BJ (cell line): ENCODE data around the gene TFDP2. TPM values are rescaled to one million over a fixed set of nuclear protein-coding genes. Genes with fewer than 3 reads are reported as not detected.

Experiments used
- CTCF ChIA-PET: fragments of 350-600 bp; formaldehyde crosslinking; extraction: SDS; loops from one replicate; lab custom pipeline; 2021; ENCODE audit warnings: antibody characterized with exemption, inconsistent platforms; lab: Yijun Ruan, JAX
- POLR2A ChIA-PET: fragments of 300-600 bp; sonication (Branson Sonifier 250); formaldehyde crosslinking; extraction: SDS; loops from one replicate; lab custom pipeline; 2021; ENCODE audit warnings: antibody characterized with exemption; lab: Charles Lee
- DNase-seq: peaks from one replicate; pipeline ENCODE4 v3.0.0-alpha.2; 2011; ENCODE audit warnings: low read depth
- H3K27me3 ChIP-seq: 2 replicates; pipeline ENCODE4 v1.6.0; 2011; ENCODE audit warnings: low read length; ENCODE audit not compliant: control insufficient read depth, insufficient read depth
- H3K36me3 ChIP-seq: 2 replicates; pipeline ENCODE4 v1.5.1; 2011; ENCODE audit warnings: low read length; ENCODE audit not compliant: control insufficient read depth, insufficient read depth
- H3K4me3 ChIP-seq: 2 replicates; pipeline ENCODE4 v1.5.1; 2011; ENCODE audit warnings: low read depth, mild to moderate bottlenecking, control low read depth, low read length
- polyA plus RNA-seq: library from polyadenylated mRNA; depleted of rRNA; stranded (reverse); fragments of >200 nt; gene quantifications from 2 replicates; pipeline ENCODE4 v1.2.3, GENCODE V29; 2011
- TF ChIP-seq, protein P1 (sequence below): IDR thresholded peaks from 2 replicates; pipeline ENCODE4 v1.5.1; 2011; ENCODE audit warnings: low read depth, mild to moderate bottlenecking, control low read depth, inconsistent platforms, low read length, moderate library complexity; ENCODE audit not compliant: insufficient read depth

TFDP2 gene
- polyA plus RNA-seq, 1 experiment = 10.9 TPM

DNA sequence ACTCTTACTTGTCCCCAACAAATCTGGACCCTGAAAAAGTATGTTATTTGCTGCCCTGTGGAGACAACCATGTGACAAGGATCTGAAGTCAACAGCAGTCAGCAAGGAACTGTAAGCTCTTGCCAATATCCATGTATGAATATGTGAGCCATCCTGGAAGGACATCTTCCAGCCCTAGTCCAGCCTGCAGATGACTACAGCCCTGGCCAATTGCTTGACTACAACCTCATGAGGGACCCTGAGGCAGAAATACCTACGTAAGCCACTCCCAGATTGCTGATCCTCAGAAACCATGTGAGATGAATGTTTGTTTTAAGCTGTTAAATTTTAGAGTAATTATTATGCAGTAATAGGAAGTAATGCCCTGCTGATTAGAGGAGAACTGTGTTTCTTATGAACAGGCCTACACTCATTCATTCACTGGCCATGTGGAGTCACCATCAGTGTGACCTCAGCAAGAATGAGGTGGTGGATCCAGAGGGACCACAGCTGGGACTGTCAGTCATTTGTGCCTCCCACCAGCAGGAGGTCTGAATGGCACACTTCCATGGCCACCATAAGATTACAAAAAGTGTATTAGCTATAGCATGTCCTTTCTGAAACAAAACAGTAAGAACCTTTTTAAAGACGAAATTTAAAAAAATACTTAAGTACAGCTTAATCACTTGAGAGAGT is 92.6 kb downstream of the TFDP2 start:
- ChIA-PET POLR2A (no interaction called here), CTCF (no interaction called here)
- H3K4me3 ChIP-seq = no peak overlapping the region
- H3K27me3 ChIP-seq = no peaks in the 10 kb centered on the region
- TF ChIP-seq, protein P1, sequence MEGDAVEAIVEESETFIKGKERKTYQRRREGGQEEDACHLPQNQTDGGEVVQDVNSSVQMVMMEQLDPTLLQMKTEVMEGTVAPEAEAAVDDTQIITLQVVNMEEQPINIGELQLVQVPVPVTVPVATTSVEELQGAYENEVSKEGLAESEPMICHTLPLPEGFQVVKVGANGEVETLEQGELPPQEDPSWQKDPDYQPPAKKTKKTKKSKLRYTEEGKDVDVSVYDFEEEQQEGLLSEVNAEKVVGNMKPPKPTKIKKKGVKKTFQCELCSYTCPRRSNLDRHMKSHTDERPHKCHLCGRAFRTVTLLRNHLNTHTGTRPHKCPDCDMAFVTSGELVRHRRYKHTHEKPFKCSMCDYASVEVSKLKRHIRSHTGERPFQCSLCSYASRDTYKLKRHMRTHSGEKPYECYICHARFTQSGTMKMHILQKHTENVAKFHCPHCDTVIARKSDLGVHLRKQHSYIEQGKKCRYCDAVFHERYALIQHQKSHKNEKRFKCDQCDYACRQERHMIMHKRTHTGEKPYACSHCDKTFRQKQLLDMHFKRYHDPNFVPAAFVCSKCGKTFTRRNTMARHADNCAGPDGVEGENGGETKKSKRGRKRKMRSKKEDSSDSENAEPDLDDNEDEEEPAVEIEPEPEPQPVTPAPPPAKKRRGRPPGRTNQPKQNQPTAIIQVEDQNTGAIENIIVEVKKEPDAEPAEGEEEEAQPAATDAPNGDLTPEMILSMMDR = no peak
- DNase-seq = no peak
- no peaks in the 10 kb centered on the region for H3K36me3 ChIP-seq

DNA sequence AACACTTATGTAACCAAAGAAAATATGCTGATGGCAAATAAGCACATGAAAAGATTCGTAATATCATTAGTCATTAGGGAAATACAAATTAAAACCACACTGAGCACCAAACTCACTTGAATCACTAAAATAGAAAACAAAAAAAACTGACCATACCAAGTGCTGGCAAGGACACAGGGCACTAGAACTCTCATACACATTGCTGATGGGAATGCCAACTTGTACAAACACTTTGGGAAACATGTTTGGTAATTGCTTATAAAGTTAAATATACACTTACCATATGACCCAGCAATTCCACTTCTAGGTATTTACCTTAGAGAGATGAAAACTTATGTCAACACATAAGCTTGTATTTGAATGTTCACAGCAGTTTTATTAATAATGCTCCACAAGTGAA is 95.5 kb downstream of the TFDP2 start:
- H3K4me3 ChIP-seq = no peak overlapping the region
- H3K27me3 ChIP-seq = no peaks in the 10 kb centered on the region
- POLR2A ChIA-PET = no interaction called here
- CTCF ChIA-PET = no interaction called here
- no peaks in the 10 kb centered on the region for H3K36me3 ChIP-seq
- TF ChIP-seq, protein P1 = no peak
- no peak for DNase-seq

DNA sequence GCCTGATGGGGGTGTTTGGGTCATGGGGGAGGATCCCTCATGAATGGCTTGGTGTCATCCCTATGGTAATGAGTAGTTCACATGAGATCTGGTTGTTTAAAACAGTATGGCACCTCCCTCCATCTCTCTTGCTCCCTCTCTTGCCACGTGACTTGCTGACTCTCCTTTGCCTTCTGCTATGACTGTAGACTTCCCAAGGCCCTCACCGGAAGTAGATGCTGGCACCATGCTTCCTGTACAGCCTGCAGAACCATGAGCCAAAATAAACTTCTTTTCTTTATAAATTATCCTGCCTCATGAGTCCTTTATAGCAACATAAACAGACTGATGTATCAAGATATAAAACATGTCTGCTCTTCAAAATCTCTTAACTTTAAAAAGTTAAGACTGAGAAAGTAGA is 96.1 kb downstream of the TFDP2 start:
- no peak for DNase-seq
- no peaks in the 10 kb centered on the region for H3K36me3 ChIP-seq
- no peaks in the 10 kb centered on the region for H3K27me3 ChIP-seq
- ChIA-PET POLR2A (no interaction called here), CTCF (no interaction called here)
- TF ChIP-seq, protein P1 = no peak
- H3K4me3 ChIP-seq = no peak overlapping the region

DNA sequence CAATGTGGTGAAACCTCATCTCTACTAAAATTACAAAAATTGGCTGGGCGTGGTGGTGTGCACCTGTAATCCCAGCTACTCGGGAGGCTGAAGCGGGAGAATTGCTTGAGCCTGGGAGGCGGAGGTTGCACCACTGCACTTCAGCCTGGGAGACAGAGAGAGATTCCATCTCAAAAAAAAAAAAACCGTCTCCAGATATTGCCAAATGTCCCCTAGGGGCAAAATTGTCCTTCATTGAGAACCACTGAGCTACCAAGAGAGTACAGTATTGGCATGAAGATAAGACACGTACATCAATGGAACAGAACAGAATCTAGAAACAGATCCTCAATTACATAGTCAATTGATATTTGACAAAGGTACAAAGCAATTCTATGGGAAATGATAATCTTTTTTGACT is 98.0 kb downstream of the TFDP2 start:
- Histone ChIP-seq H3K36me3 (no peaks in the 10 kb centered on the region), H3K4me3 (no peak overlapping the region), H3K27me3 (no peaks in the 10 kb centered on the region)
- no peak for DNase-seq
- CTCF ChIA-PET = interaction anchor here (0.7 kb wide), 1 partner anchor 12 kb away, joined by 3 read pairs; no protein-coding TSS in a partner anchor
- TF ChIP-seq, protein P1 = no peak
- POLR2A ChIA-PET = no interaction called here

DNA sequence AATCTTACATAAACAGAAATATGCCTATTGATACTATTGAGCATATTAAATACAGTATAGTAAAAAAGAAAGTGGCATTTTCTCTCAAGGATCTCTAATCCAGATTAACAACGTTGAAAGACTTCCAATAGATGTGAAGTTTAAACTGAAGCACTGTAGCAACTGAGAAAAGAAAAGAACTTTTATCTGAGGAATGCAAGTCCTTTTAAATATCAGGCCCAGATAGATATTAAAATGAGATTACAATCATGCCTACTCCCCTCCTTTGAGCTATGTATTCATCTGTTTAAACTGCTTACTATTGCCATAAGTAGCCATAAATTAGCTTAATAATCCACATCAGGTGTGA is 102.3 kb downstream of the TFDP2 start:
- no peak for DNase-seq
- ChIA-PET CTCF (interaction anchor here (0.9 kb wide), 1 partner anchor 25 kb away, joined by 6 read pairs; no protein-coding TSS in a partner anchor), POLR2A (no interaction called here)
- Histone ChIP-seq H3K4me3 (no peak overlapping the region), H3K27me3 (no peaks in the 10 kb centered on the region), H3K36me3 (no peaks in the 10 kb centered on the region)
- TF ChIP-seq, protein P1 = no peak
